NCI-H345 treated with DMSO at 0.1 percent for 48 hours (cell line): Measurements from ENCODE around the gene PIK3R4.

Source experiments
- DNase-seq: peaks from one replicate; lab custom pipeline; 2025; ENCODE audit not compliant: unreplicated experiment; lab: John Stamatoyannopoulos, UW

PIK3R4 gene

DNA sequence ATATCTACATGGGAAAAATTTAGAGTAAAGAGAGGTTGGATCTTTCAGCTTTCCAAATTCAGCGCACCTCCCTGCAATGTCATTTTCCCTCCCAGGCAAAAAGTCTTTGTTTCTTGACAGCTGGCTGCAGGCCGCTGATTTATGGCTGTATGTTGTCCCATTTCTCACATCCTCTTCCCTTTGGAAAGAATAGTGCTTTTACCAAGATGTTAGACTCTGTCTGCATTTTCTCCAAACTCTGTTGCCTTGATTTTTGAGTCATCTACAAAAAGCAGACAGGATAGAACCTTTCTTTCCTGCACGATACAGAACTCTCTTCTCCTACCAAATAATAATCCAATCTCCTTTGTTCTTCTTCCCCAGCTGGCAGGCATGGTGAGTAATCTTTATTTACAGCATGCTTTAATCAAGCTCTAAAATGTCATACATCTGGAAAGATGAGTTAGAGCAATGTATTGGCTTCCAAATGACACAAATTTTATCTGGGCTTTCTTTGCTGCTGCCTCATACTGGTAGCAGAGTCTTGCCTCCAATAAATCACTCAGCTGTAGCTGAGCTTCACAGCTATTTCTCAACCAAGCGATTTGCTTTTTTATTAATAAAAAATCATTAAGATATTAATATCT lies 101.9 kb downstream of the PIK3R4 start:
- DNase-seq = no peak

DNA sequence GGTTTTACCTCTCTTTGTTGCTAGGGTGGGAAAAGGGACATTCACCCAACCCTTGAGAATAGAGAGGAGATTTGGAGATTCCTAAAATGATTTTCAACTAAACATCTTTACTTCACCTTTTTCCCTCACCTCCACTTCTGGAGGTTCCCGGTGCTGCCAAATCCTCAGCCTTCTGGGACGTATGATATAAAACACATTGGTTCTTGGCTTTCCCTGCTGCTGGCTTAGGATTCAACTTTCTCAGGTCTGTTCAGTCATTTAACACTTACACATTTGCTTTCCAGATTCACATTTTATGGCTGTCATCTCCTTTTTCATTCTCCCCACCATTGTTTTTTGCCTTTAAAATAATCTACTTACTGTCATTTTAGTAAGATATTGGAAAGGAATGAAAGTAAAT lies 106.6 kb downstream of the PIK3R4 start:
- no peak for DNase-seq

DNA sequence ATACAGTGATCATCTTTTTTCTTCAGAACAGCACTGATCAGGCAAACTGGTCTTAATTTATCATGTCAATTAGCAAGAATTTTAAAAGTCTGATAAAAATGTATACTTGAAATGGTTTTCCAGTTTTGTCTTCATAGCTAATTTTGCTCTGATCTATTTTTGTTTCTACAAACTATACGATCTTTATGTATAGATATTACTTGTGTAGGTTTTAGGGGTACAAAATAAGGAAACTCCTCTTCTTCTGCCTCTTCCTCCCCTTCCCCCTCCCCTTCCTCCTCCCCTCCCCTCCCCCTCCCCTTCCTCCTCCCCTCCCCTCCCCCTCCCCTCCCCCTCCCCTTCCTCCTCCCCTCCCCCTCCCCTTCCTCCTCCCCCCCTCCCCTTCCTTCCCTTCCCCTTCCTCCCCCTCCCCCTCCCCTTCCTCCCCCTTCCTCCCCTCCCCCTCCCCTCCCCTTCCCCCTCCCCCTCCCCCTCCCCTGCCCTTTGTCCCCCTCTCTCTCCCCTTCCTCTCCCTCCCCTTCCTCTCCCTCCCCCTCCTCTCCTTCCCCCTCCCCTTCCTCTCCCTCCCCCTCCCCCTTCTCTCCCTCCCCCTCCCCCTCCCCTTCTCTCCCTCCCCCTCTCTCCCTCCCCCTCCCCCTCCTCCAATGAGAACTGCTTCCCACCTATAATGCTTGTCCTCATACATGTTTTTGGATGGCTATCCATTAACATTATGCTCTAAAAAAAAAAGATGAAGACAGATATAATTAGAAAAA lies 110.0 kb downstream of the PIK3R4 start:
- DNase-seq = no peak

DNA sequence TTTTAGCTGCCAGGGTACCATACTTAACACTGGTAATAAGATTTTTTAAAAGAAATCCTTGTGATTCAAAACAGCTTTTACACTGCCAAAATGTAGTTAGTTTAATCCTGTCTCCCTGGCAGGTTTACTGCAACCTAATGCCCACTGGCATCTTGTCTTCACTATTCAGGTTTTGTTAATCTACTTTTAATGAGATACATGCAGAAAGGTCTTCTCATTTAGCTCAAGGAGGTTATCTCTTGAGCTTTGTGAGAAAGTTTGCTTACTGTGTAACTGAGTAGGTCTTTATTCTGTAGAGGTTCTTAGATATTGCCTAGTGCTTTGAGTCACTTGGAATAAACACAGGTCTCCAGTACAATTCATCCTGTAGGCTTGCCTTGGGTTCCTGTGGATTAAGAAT lies 110.7 kb downstream of the PIK3R4 start:
- no peak for DNase-seq

DNA sequence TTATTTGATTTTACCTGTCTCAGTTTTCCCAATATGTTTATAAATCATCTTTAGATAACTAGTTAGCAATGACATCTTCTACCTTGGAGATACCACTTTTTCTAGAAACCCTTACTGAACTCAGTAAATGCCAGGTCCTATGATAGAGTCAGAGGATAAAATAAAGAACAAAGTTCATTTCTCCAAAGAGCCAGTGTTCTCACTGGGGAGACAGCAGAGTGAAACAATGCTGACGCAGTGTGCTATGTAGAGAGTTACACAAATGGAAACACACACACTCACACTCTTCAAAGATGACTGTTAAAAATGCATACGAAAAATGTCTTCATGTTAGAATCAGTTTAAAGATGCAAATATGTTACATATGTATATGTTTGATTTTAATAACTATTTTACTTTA lies 111.3 kb downstream of the PIK3R4 start:
- DNase-seq = no peak
